GM19328 (cell line): ENCODE measurements around the gene SLAIN2.
A peak's percentile ranks its signal among the peaks of the same experiment; 100 is the strongest.
"Not testable (repeated sequence)": the region's sequence is repeated elsewhere in the genome, so short reads cannot be mapped to it uniquely, and the experiment has no call there.

ENCODE experiments used
- ATAC-seq: cut with Tn5 transposase; IDR thresholded peaks from one replicate; pipeline ENCODE4 v1.9.1; 2021; ENCODE audit warnings: mild to moderate bottlenecking, moderate library complexity; ENCODE audit not compliant: unreplicated experiment

SLAIN2 gene

DNA sequence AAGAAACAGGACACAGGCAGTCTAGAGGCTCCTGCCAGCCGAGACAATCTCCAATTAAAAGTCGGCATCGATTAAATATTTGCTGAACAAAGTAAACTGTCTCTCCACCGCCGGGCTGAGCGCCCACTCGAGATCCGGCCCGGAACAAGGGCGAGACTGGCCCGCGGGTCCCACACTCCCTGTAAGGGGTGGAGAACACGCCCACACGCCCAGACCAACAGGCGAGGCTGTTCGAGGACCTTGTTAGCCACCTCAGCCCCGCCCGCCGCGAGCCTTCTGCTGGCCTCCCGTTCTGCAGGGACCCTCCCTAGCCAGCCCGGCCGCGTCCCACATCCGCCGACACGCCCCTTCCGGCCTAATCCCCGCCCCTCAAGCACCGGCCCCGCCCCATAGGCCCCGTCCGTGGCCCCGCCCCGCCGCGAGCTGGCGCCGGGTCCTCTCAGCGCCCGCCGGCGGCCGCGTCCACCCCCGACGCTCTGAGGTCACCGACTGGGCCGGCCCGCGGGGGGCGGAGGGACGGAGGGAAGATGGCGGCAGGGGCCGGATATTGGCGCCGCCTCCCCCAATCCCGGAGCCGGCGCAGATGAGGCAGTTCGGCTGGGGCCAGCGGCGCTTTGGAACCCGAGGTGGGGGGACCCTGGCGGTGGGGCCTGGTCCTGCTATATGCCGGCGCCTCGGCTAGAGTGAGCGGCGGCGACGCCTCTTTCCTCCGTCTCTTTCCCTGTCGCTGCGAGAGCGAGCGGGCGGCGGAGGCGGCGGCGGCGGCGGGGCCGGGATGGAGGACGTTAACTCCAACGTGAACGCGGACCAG, at the start of gene SLAIN2:
Gene SLAIN2 (plus strand): TSS at position 565 of the 811 bp plus-strand sequence. CDS start 211 bp downstream, at position 776.
- ATAC-seq, result peak; percentile 90

DNA sequence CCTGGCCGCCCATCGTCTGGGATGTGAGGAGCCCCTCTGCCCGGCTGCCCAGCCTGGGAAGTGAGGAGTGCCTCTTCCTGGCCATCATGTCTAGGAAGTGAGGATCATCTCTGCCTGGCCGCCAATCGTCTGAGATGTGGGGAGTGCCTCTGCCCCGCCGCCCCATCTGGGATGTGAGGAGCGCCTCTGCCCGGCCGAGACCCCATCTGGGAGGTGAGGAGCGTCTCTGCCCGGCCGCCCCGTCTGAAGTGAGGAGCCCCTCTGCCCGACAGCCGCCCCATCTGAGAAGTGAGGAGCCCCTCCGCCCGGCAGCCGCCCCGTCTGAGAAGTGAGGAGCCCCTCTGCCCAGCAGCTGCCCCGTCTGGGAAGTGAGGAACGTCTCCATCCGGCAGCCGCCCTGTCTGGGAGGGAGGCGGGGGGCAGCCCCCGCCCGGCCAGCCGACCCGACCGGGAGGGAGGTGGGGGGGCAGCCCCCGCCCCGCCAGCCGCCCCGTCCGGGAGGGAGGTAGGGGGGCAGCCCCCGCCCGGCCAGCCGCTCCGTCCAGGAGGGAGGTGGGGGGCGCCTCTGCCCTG, 49.0 kb upstream of the SLAIN2 start:
- ATAC-seq, result not testable (repeated sequence)

DNA sequence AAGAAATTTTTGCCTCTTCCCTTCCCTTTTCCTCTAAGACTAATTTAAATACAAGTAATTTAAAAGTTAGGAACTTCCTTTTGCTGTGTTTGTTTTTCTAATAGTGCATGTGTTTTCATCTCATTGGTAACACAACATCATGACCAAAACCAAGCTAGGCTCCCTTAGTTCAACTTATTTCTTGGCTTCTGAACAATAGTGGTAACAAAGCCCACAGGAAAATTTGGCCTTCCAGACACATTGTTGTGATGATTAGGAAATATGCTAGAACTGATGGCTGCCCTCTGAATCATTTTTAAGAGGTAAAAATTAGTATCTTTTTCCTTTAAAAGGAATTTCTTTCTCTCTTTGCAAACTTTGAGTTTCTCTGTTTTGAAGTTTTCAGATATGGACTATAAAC, 46.2 kb upstream of the SLAIN2 start:
- ATAC-seq, result no peak

DNA sequence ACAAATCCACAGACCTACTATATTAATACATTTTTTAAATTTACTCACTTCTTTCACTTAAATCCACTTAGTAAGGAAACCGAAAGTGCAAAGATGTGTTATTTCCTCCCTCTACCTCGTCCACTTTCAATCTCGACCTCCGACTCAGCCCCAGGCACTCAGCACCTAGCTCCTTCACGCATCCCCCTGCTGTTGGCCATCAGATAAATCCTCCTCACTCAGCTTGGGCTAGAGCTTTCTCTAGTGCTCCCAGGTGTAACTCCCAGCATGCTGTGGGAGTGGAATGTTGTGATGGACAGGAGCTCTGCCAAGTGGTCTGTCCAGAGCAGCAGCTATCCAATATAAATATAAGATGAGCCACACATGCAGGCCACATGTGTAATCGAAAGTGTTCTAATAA, 45.0 kb upstream of the SLAIN2 start:
- ATAC-seq, result no peak

DNA sequence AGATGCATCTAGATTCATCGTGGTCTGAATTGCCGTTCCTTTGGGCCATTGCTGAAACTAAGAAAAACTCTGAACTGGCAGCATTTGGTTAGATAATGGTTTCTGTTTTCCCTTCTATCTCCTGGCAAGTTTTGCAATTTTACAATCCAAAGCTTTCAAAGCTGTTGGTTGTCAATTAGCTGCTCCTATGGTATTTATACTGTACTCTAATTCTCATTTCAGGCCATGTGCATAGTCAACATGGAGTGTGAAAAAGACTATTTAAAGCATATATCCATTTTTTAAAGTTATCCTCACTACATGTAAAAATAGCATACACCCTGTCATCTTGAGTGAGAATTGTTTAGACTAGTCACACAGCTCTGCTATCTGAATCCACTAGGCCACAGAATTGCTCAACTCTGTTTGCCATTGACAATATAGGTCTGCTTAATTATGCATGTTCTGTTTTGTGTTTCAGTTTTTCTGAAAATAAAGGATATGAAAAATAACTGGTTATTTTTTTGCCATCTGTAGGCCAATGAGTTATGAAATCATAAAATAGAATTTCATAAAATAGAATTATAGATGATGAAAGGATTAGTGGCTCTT, 44.0 kb upstream of the SLAIN2 start:
- no peak for ATAC-seq

DNA sequence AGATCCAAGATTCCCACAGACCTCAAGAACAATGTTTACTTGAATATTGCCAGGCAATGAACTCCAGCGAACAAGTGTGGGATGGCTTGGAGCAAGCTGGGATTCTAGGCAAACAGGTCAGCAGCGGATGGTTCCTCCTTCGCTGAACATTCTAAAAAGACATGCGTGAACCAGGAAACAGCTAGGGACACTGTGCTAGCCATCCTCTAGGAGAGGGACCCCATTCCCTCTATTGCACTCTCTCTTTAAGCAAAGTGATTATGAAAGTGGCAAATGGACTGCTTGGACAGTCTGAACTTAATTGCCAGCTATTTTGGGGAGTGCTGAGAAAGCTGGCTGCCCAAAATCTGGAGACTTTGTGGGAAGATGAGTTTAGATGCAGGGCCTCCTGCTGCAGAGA, 41.8 kb upstream of the SLAIN2 start:
- no peak for ATAC-seq

DNA sequence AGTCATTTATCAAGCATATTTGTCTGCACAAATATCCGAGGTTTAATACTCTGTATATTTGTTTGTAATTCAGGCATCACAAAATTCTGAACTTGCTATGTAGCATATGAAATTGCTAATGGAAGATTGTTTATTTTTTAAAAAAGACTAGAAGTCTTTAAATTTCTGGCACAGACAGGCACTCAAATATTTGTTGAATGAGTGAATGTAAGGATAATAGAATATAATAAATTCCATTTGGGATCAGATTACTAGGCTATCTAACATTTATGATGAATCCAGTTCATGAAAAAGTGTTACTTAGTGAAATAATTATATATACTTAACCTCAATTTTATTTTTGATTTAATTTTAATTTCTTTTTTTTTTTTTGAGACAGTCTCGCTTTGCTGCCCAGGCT, 41.3 kb upstream of the SLAIN2 start:
- ATAC-seq, result no peak

DNA sequence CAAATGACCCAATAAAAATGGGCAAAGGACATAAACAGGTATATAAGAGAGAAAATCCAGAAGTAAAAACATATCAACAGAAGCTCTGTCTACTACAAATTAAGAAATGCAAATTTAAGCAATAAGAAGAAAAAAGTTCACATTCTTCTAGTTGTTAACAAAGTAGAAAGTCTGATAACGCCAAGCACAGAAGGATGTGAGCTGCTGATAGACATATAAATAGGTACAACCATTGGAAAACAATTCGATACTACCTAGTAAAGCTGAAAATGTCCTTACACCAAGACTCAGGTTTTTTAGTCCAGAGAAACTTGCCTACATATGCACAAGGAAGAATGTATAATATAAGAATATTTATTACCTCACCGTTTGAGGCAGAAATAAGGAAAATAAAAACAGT, 35.8 kb upstream of the SLAIN2 start:
- ATAC-seq, result no peak

DNA sequence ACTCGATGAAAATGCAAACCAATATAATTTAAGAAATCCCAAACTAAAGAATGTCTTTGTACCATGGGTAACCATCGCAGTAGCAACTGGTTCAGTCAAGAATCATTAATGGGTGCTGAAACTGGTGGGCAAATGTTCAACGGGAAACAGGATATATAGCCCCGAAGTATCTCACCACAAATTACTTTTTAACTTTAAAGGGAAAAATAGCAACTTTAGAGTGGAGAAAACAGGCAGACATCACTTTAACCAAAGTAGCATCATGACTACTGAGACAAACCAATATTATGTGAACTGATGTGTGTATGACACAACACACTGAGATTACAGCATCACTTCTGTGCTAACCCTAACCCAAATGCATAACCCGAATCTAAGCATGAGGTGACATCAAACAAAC, 33.8 kb upstream of the SLAIN2 start:
- no peak for ATAC-seq

DNA sequence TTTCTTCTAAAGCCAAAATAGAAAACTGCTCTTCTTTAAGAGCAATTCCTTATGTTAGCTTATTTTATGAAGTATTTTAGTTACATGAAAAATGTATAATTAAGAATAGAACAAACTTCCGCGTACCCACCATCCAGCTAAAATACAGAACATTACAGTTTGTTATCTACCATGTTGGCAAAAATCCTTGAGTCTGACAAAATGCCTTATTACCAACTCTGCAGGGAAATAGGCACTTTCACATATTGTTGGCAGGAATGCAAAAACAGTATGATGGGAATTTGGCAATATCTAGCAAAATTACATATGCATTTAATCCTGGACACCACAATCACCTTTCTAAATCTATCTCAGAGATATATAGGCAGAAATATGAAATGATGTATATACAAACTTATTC, 32.4 kb upstream of the SLAIN2 start:
- no peak for ATAC-seq

DNA sequence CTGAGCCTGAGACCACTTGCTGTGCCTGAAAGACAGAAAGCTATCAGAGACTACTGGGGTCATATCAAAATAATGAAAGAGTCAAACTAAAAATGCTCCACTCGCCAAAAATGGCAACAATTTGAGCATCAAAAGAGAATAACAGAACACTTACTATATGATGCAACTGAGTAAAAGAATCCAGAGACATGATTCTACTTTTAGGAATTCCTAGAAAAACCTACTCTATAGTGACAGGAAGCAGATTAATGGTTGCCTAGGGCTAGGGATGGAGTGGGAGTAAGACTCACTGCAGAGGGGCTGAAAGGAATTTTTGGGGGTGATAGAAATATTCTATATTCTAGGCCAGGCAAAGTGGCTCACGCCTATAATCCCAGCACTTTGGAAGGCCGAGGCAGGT, 29.4 kb upstream of the SLAIN2 start:
- no peak for ATAC-seq

DNA sequence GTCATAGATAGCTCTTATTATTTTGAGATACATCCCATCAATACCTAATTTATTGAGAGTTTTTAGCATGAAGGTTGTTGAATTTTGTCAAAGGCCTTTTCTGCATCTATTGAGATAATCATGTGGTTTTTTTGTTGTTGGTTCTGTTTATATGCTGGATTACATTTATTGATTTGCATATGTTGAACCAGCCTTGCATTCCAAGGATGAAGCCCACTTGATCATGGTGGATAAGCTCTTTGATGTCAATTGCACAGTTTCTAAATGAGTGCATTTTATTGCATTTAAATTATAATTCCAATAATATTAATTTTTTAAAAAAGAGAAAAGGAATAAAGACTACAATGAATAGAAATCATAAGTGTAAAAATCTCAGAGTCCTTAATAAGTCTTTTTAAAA, 26.6 kb upstream of the SLAIN2 start:
- ATAC-seq, result not testable (repeated sequence)

DNA sequence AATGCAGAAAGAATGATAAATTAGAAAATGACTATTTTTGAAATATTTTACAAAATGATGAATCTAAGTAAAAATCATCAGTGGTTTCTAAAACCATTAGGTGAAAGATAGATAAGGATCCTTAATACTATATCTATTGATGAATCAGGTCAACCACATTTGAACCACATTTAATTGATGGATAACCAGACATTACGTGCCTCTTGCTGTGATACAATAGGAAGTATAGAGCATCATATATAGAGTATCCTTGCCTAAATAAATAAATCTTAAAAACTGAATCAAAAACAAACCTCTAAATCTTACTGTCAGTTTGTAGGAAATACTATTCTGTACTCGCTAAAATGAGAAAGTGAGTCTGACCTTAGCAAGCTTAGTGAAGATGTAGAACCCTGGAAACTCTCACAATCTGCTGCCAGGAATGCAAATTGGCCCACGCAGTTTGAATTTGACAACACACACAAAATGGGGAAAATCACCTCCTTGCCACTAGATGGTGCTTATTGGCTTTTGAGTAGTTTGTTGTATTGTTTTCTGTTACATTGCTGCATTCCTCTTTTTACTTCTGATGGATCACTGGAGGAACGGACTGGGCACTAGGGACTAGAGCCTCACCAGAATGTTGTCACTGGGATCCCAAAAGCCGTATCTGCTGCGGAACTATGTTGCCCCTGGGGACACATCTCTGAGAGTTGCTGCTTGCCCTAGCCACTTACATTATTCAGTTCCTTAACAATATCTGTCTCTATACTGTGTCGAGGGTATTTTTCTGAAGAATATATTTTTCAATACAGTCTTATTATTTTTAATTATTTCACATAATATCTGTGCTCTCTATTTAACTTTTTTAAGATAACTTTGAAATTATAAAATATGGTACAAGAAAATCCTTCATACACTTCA, 25.4 kb upstream of the SLAIN2 start:
- peak; percentile 70 for ATAC-seq

DNA sequence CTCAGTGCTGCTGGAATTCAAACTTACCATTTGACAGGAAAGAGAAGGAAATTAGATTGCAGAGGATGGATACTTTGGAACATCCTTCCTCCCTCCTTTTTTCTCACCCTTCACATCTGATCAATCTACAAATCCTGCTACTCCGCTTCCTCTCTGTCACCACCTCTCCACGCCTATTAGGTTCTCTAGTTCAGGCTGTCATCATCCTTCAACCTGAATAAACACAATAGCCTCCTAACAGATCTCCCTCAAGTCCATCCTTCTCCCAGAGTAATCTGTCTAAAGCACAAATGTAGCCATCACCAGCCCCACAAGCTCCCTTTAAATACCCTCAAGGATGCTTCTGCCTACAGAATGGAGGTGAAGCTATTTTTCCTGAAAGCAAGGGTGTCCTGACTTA, 20.0 kb upstream of the SLAIN2 start:
- ATAC-seq, result no peak

DNA sequence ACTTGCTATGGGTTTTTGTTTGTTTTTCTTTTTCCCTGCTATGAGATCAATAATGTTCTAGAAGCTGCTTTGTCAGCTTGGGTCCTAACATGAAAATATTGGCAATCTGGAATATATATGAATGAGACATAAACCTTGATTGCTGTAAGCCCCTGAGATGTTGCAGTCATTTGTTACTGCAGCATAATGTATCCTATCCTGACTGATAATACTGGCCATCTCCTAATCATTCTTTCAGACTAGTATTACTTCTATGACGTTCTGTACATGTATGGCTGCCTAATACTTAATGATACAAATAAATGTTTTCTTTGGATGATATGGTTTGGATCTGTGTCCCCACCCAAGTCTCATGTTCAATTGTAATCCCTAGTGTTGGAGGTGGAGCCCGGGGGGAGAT, 19.3 kb upstream of the SLAIN2 start:
- no peak for ATAC-seq

DNA sequence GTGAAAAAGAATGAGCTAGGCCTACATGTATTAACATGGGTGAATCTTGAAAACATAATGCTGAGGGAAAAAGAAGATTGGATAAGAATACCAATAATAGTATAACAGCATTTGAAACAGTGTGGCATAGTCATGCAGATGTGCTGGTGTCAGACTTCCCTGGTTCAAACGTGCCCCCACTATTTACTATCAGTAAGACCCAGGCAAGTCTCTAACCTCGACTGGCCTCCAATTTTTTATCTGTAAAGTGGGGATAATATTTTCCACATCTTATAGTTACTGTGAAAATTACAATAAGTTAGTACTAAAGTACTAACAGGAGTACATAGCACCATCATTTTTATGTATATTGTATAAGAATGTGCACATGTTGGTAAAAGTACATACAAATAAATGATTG, 17.0 kb upstream of the SLAIN2 start:
- ATAC-seq, result no peak

DNA sequence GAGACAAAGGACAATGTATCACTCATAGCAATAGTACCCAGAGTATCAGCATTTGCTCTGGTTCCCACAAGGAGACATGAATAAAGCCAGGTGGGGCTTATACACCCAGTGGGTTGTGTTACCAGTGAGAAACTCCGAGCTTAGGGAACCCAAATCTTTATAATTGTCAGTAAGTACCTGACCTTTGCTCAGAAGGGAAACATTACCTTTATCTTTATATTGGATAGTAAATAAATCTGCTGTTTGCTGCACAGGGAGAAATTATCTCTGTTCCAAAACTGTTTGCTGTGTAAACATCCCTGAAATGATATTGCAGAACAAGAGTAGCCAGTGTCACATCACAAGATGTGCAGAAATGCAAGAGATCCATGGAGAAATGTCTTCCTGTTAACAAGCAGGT, 12.1 kb upstream of the SLAIN2 start:
- no peak for ATAC-seq

DNA sequence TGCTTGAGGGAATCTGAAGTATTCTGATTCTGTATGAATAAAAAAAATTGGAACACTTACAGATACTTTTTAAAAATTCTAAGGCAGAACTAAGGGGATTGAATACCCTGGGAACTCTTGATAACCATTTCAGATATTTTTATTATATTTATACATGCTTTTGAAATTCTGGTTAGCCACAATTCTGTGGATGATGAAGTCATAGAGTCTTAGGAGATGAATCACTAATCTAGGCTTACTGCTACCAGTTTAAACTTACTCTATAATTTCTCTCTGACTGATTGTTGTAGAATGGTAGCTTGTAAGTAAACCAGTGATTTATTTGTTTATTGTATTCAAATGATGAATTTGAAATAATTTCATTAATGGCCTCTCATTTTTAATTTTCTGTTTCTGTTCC, 11.4 kb upstream of the SLAIN2 start:
- no peak for ATAC-seq

DNA sequence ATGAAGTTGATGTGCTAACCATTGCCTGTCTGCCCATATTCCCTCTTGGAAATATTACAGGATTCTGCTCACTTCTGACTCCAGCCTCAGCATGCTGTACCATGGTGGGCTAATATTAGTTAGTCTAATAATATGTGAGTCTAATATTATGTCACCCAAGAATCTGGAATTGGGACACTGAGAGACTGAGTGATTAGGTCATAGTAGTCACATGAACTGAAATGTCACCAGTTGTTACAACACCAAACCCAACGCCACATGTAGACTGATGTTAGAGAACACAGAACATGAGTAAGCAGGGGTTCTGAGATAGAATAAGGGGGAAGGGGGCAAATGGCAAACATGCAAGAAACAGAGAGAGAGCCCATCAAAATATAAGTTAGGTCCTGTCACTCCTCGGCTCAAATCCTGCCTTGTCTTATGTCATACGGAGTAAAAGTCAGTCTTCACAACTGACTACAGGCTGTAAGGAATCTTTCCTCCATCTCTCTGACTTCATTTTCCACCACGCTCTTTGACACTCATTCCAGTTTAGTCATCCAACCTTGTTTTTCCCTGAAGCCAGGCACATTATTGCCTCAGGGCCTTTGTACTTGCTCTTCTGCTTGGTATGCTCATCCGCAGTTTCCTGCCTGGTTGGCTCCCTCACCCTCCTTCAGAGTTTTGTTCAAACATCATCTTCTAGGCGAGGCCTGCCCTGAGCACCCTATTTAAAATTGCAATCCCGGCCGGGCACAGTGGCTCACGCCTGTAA, 9.6 kb upstream of the SLAIN2 start:
- ATAC-seq, result no peak

DNA sequence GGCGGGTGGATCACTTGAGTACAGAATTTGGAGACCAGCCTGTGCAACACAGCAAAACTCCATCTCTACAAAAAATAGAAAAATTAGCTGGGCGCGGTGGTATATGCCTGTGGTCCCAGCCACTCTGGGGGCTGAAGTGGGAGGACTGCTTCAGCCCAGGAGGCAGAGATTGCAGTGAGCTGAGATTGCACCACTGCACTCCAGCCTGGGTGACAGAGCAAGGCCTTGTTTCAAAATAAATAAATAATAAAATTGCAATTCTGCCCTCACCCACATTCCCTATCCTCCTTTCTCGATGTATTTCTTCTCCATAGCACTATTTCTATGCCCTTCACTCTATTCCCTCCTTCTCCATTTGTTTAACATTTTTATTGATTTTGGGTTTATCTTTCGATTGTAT, 8.7 kb upstream of the SLAIN2 start:
- no peak for ATAC-seq

DNA sequence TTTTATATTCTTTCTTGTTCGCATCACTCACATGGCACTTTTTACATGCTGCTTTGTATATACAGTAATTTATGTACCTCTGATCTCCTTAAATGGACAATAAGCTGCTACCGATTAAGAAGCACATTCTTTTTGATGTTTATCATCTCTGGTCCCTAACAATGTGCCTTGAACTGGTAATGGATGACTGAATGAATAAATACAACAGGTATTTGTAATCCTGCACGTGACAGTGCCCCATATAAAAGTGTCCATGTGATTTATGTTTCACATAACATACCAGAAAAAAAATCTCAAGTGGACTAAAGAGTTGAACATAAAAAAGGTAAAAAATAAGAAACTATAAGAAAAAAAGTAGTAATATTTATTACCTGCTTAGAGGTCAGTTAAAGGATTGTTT, 7.7 kb upstream of the SLAIN2 start:
- no peak for ATAC-seq
